CD14-positive monocyte (primary cell): Measurements from ENCODE around the gene FBXO31. TPM values are rescaled to one million over a fixed set of nuclear protein-coding genes. Genes with fewer than 3 reads are reported as not detected.

Experiments used
- DNase-seq, 3 donors: peaks; one replicate each; pipeline ENCODE4 v3.0.0-alpha.2; 2011 to 2022
- H2AFZ ChIP-seq: 2 replicates; pipeline ENCODE4 v1.6.0; 2012; ENCODE audit warnings: mild to moderate bottlenecking, low read depth, low read length, inconsistent platforms; ENCODE audit not compliant: insufficient read depth, poor library complexity, severe bottlenecking
- H3K27ac ChIP-seq, 2 donors: 1 replicate in 1 of 2; 2 replicates in 1 of 2; pipeline ENCODE4 v1.5.1; 2012 to 2013; ENCODE audit warnings: low read length in 2 of 2, control low read depth in 1 of 2, inconsistent platforms in 1 of 2, low read depth in 1 of 2, mild to moderate bottlenecking in 1 of 2
- H3K27me3 ChIP-seq, 2 donors: one replicate each; pipeline versions ENCODE4 v1.6.0 to v1.6.1; 2011 to 2013; ENCODE audit warnings: low read length in 2 of 2; ENCODE audit not compliant: control insufficient read depth in 2 of 2, insufficient read depth in 2 of 2
- H3K36me3 ChIP-seq, 2 donors: replicated peaks in 1 of 2; 1 replicate in 1 of 2; 2 replicates in 1 of 2; pipeline versions ENCODE4 v1.5.1 to v1.6.1; 2012 to 2013; ENCODE audit warnings: low read length in 2 of 2, control low read depth in 1 of 2, inconsistent platforms in 1 of 2, mild to moderate bottlenecking in 1 of 2; ENCODE audit not compliant: insufficient read depth in 2 of 2, control insufficient read depth in 1 of 2
- H3K4me1 ChIP-seq, 2 donors: 1 replicate in 1 of 2; 2 replicates in 1 of 2; pipeline versions ENCODE4 v1.5.1 to v1.6.1; 2012 to 2013; ENCODE audit warnings: low read length in 2 of 2, control low read depth in 1 of 2, inconsistent platforms in 1 of 2, mild to moderate bottlenecking in 1 of 2, moderate library complexity in 1 of 2; ENCODE audit not compliant: insufficient read depth in 2 of 2, control insufficient read depth in 1 of 2
- H3K4me2 ChIP-seq: replicated peaks from 2 replicates; pipeline ENCODE3; 2012; ENCODE audit warnings: low read length, moderate library complexity, mild to moderate bottlenecking; ENCODE audit not compliant: poor library complexity, severe bottlenecking; ENCODE audit errors: extremely low read depth
- H3K4me3 ChIP-seq, 3 experiments: fragments of 200-600 bp in 1 of 3; sonication (generic) in 1 of 3; replicated peaks in 1 of 3; 1 replicate in 2 of 3; 2 replicates in 1 of 3; pipeline ENCODE4 v1.5.1; 2011 to 2013; ENCODE audit warnings: low read length in 3 of 3, mild to moderate bottlenecking in 3 of 3, control low read depth in 2 of 3, low read depth in 2 of 3, inconsistent platforms in 1 of 3, moderate library complexity in 1 of 3
- H3K79me2 ChIP-seq: 2 replicates; pipeline ENCODE4 v1.6.0; 2012; ENCODE audit warnings: mild to moderate bottlenecking, control low read depth, inconsistent platforms, low read length, moderate library complexity; ENCODE audit not compliant: insufficient read depth
- H3K9ac ChIP-seq: 2 replicates; pipeline ENCODE4 v1.6.0; 2017; ENCODE audit warnings: low read length, mild to moderate bottlenecking; ENCODE audit not compliant: insufficient read depth, poor library complexity, severe bottlenecking
- H3K9me3 ChIP-seq, 2 donors: replicated peaks in 1 of 2; 1 replicate in 1 of 2; 2 replicates in 1 of 2; pipeline versions ENCODE4 v1.5.1 to v1.6.1; 2012 to 2013; ENCODE audit warnings: low read length in 2 of 2, control low read depth in 1 of 2; ENCODE audit not compliant: control insufficient read depth in 1 of 2, insufficient read depth in 1 of 2
- H4K20me1 ChIP-seq: 2 replicates; pipeline ENCODE4 v1.6.0; 2012; ENCODE audit warnings: mild to moderate bottlenecking, low read length, control low read depth, moderate library complexity; ENCODE audit not compliant: insufficient read depth
- H3K27ac Mint-ChIP-seq, 7 donors: one replicate each; pipeline ENCODE4 v1.8.0; 2020; ENCODE audit warnings: mild to moderate bottlenecking in 7 of 7, mixed read lengths in 7 of 7, moderate library complexity in 6 of 7, inconsistent platforms in 2 of 7
- H3K27me3 Mint-ChIP-seq, 3 donors: one replicate each; pipeline ENCODE4 v1.8.0; 2021 to 2022; ENCODE audit warnings: low read depth in 3 of 3, mild to moderate bottlenecking in 3 of 3, mixed read lengths in 3 of 3, moderate library complexity in 3 of 3, inconsistent platforms in 1 of 3
- H3K36me3 Mint-ChIP-seq, 2 donors: one replicate each; pipeline ENCODE4 v1.8.0; 2020; ENCODE audit warnings: mixed read lengths in 2 of 2, inconsistent platforms in 1 of 2, mild to moderate bottlenecking in 1 of 2
- H3K4me1 Mint-ChIP-seq: one replicate; pipeline ENCODE4 v1.8.0; 2020; ENCODE audit warnings: mild to moderate bottlenecking, mixed read lengths
- H3K4me3 Mint-ChIP-seq, 2 donors: one replicate each; pipeline ENCODE4 v1.8.0; 2020; ENCODE audit warnings: mild to moderate bottlenecking in 2 of 2, mixed read lengths in 2 of 2, moderate library complexity in 1 of 2
- H3K9me3 Mint-ChIP-seq, 7 donors: one replicate each; pipeline ENCODE4 v1.8.0; 2020 to 2022; ENCODE audit warnings: mixed read lengths in 7 of 7, mild to moderate bottlenecking in 6 of 7, moderate library complexity in 6 of 7, inconsistent platforms in 2 of 7
- CTCF ChIP-seq: fragments of 200-600 bp; IDR thresholded peaks from one replicate; pipeline ENCODE4 v1.8.0; 2022; ENCODE audit warnings: antibody characterized with exemption, mild to moderate bottlenecking
- WGBS: methylation state at CpG from one replicate; pipeline ENCODE4 v1.1.5; 2013; ENCODE audit warnings: missing lambda C conversion rate; ENCODE audit not compliant: insufficient coverage; 5-methylcytosine and 5-hydroxymethylcytosine counted together
- intact Hi-C, 2 donors: fragments of 100-400 bp; cut with micrococcal nuclease; formaldehyde crosslinking; loops; one replicate each; pipeline versions ENCODE4 v1.15.0 to v1.15.1; 2023
- polyA plus RNA-seq, 3 donors: library from polyadenylated mRNA; depleted of rRNA in 1 of 3; unstranded in 2 of 3; stranded (reverse) in 1 of 3; fragments of 300-500 nt in 2 of 3; fragments of >200 nt in 1 of 3; fragmentation: Illumina TruSeq in 2 of 3; gene quantifications; 1 replicate in 2 of 3; 2 replicates in 1 of 3; pipeline ENCODE4 v1.2.3, GENCODE V29; 2012 to 2021

Gene FBXO31
- polyA plus RNA-seq, 3 donors = 2.0 to 5.6 (median 3.3) TPM

DNA sequence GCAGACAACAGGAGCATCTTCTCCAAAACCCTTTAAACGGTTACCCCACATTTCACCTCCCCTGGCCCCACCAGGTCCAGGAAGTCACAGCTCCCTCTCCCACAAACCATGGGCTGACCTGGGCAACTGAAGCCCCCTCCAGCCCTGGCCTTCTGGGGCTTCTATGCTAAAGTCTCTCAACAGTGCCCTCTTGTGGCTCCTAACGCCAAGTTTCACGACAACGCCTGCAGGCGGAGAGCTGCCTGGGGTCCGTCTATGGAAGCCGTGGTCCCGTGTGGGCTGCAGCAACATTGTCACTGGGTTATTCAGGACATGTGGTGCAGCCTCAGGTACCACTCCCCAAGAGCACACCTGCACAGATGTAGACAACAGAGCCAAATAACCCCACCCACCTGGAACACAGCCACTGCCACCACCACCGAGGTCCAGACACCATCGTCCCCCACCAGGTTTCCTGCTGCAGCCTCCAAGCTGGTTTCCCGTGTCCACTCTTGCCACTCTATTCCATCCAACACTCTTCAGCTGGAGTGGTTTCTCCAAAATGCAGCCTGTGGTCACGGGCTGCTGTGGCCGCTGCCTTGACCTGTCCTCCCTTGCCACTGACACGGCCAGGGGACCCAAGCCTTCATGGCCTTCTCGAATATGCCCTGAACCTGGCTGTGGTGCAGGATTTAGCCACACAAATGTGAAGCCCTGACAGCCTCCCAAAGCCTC lies 85.5 kb downstream of the FBXO31 start:
- Mint-ChIP-seq H3K4me1 (no peaks in the 10 kb centered on the region), H3K27me3 (peaks cover 1 to 13% (median 2%) of the 10 kb centered on the region in 3 donors), H3K4me3 (no peak overlapping the region), H3K9me3 (peaks cover 0 to under 1% (median 0%) of the 10 kb centered on the region in 7 donors), H3K36me3 (no peaks in the 10 kb centered on the region), H3K27ac (peak overlapping the region in 1 of 7 donors; percentile 54)
- no peak overlapping the region for H2AFZ ChIP-seq
- no peak overlapping the region for H3K27ac ChIP-seq
- no peaks in the 10 kb centered on the region for H3K36me3 ChIP-seq
- no peaks in the 10 kb centered on the region for H3K79me2 ChIP-seq
- no peaks in the 10 kb centered on the region for H3K27me3 ChIP-seq
- peak in 2 of 3 donors; percentile 17 to 24 for DNase-seq
- no peaks in the 10 kb centered on the region for H4K20me1 ChIP-seq
- no peak overlapping the region for H3K4me3 ChIP-seq
- intact Hi-C loops = no loop called here
- no peaks in the 10 kb centered on the region for H3K9me3 ChIP-seq
- H3K4me2 ChIP-seq = no peak overlapping the region
- peak; percentile 77 for TF ChIP-seq CTCF
- no peak overlapping the region for H3K9ac ChIP-seq
- WGBS = 57% methylated on average over 13 of the region's 15 CpGs
- no peaks in the 10 kb centered on the region for H3K4me1 ChIP-seq

GRCh38 chr16:87297407-87297806 lies 86.2 kb downstream of the FBXO31 start:
- H3K4me1 Mint-ChIP-seq = no peaks in the 10 kb centered on the region
- H3K9me3 ChIP-seq = peaks cover 0 to 3% of the 10 kb centered on the region in 2 donors
- no peak for TF ChIP-seq CTCF
- intact Hi-C loops = no loop called here
- no peak overlapping the region for H3K27ac ChIP-seq
- no peak overlapping the region for H3K4me2 ChIP-seq
- no peaks in the 10 kb centered on the region for H3K4me1 ChIP-seq
- no peaks in the 10 kb centered on the region for H3K27me3 ChIP-seq
- peaks cover 0 to 7% (median 2%) of the 10 kb centered on the region in 7 donors for H3K9me3 Mint-ChIP-seq
- no peak overlapping the region for H2AFZ ChIP-seq
- H3K9ac ChIP-seq = no peak overlapping the region
- no peak overlapping the region for H3K4me3 Mint-ChIP-seq
- H3K4me3 ChIP-seq = no peak overlapping the region
- H3K27me3 Mint-ChIP-seq = peaks cover 0 to 13% (median 2%) of the 10 kb centered on the region in 3 donors
- no peaks in the 10 kb centered on the region for H3K36me3 ChIP-seq
- no peak overlapping the region for H3K27ac Mint-ChIP-seq
- H3K36me3 Mint-ChIP-seq = no peaks in the 10 kb centered on the region
- H3K79me2 ChIP-seq = no peaks in the 10 kb centered on the region
- no peaks in the 10 kb centered on the region for H4K20me1 ChIP-seq
- 93% methylated on average over 4 of the region's 5 CpGs for WGBS
- DNase-seq = no peak
